WTC11 (cell line): ENCODE results near the gene C10orf95. TPM values are rescaled to one million over a fixed set of nuclear protein-coding genes. Genes with fewer than 3 reads are reported as not detected.

Source experiments
- ATAC-seq: fragments of 200-7000 bp; cut with Tn5 transposase; 2 replicates; pipeline ENCODE4 v1.10.0; 2021; ENCODE audit warnings: mild to moderate bottlenecking, moderate library complexity
- CTCF ChIA-PET: fragments of 300-600 bp; sonication (Branson Sonifier 250); formaldehyde crosslinking; loops from one replicate; lab custom pipeline; 2021; ENCODE audit warnings: antibody characterized with exemption; lab: Charles Lee
- POLR2A ChIA-PET: fragments of 350-600 bp; sonication (Branson Sonifier 250); formaldehyde crosslinking; loops from one replicate; lab custom pipeline; 2021; ENCODE audit warnings: antibody characterized with exemption; lab: Charles Lee
- DNase-seq: peaks from one replicate; pipeline ENCODE4 v3.0.0; 2021; ENCODE audit warnings: low spot score
- H3K27ac Mint-ChIP-seq: 2 replicates; pipeline ENCODE4 v1.8.0; 2021; ENCODE audit warnings: mixed read lengths
- H3K27me3 Mint-ChIP-seq: 2 replicates; pipeline ENCODE4 v1.8.0; 2021; ENCODE audit warnings: low read depth, mild to moderate bottlenecking, moderate library complexity, mixed read lengths
- H3K36me3 Mint-ChIP-seq: 2 replicates; pipeline ENCODE4 v1.8.0; 2021; ENCODE audit warnings: mixed read lengths
- H3K4me1 Mint-ChIP-seq: 2 replicates; pipeline ENCODE4 v1.8.0; 2022; ENCODE audit warnings: mixed read lengths
- H3K4me3 Mint-ChIP-seq: 2 replicates; pipeline ENCODE4 v1.8.0; 2021; ENCODE audit warnings: mild to moderate bottlenecking, moderate library complexity, mixed read lengths
- H3K9me3 Mint-ChIP-seq: 2 replicates; pipeline ENCODE4 v1.8.0; 2021; ENCODE audit warnings: mixed read lengths
- AFF4 ChIP-seq: sonication (generic); formaldehyde crosslinking; IDR thresholded peaks from 2 replicates; pipeline ENCODE4 v1.8.1; 2023; ENCODE audit warnings: mild to moderate bottlenecking, missing genetic modification reagents, borderline replicate concordance
- ATF1 ChIP-seq: sonication (generic); formaldehyde crosslinking; IDR thresholded peaks from 2 replicates; pipeline ENCODE4 v1.8.1; 2023; ENCODE audit warnings: mild to moderate bottlenecking, moderate library complexity, missing genetic modification reagents
- ATF2 ChIP-seq: sonication (generic); formaldehyde crosslinking; IDR thresholded peaks from 2 replicates; pipeline ENCODE4 v1.8.1; 2022; ENCODE audit warnings: low read depth, missing genetic modification reagents, borderline replicate concordance
- ATF3 ChIP-seq: sonication (generic); formaldehyde crosslinking; conservative IDR thresholded peaks from 2 replicates; pipeline ENCODE4 v1.8.1; 2022; ENCODE audit warnings: mild to moderate bottlenecking, missing genetic modification reagents
- CREM ChIP-seq: sonication (generic); formaldehyde crosslinking; IDR thresholded peaks from 2 replicates; pipeline ENCODE4 v1.8.1; 2022; ENCODE audit warnings: mild to moderate bottlenecking, missing genetic modification reagents, moderate library complexity
- CTCF ChIP-seq: fragments of 200-600 bp; IDR thresholded peaks from 2 replicates; pipeline ENCODE4 v1.8.0; 2022; ENCODE audit warnings: antibody characterized with exemption
- FOXJ3 ChIP-seq: sonication (generic); formaldehyde crosslinking; IDR thresholded peaks from 2 replicates; pipeline ENCODE4 v1.9.0; 2021; ENCODE audit warnings: missing genetic modification reagents, mild to moderate bottlenecking, borderline replicate concordance
- GTF2I ChIP-seq: fragments of 250-450 bp; sonication (Bioruptor Pico); conservative IDR thresholded peaks from 2 replicates; pipeline ENCODE4 v1.4.0; 2021; ENCODE audit warnings: mild to moderate bottlenecking
- MXD4 ChIP-seq: fragments of 250-450 bp; sonication (Bioruptor Pico); IDR thresholded peaks from 2 replicates; pipeline ENCODE4 v1.8.0; 2021; ENCODE audit warnings: mild to moderate bottlenecking, moderate library complexity, borderline replicate concordance
- NFATC4 ChIP-seq: fragments of 250-450 bp; sonication (Bioruptor Pico); IDR thresholded peaks from 2 replicates; pipeline ENCODE4 v1.9.0; 2021; ENCODE audit warnings: mild to moderate bottlenecking
- NR2C2 ChIP-seq: sonication (generic); formaldehyde crosslinking; IDR thresholded peaks from 2 replicates; pipeline ENCODE4 v1.8.0; 2022; ENCODE audit warnings: mild to moderate bottlenecking, missing genetic modification reagents
- NR3C1 ChIP-seq: sonication (generic); formaldehyde crosslinking; conservative IDR thresholded peaks from 2 replicates; pipeline ENCODE4 v1.8.1; 2023; ENCODE audit warnings: low read depth, mild to moderate bottlenecking, missing genetic modification reagents
- PREB ChIP-seq: sonication (generic); formaldehyde crosslinking; IDR thresholded peaks from 2 replicates; pipeline ENCODE4 v1.8.1; 2022; ENCODE audit warnings: mild to moderate bottlenecking, missing genetic modification reagents, moderate library complexity, borderline replicate concordance
- PRRX2 ChIP-seq: fragments of 250-450 bp; sonication (Bioruptor Pico); IDR thresholded peaks from 2 replicates; pipeline ENCODE4 v1.8.0; 2021; ENCODE audit warnings: mild to moderate bottlenecking
- RELA ChIP-seq: sonication (generic); formaldehyde crosslinking; IDR thresholded peaks from 2 replicates; pipeline ENCODE4 v1.8.1; 2022; ENCODE audit warnings: missing genetic modification reagents, mild to moderate bottlenecking, borderline replicate concordance
- SMAD3 ChIP-seq: sonication (generic); formaldehyde crosslinking; IDR thresholded peaks from 2 replicates; pipeline ENCODE4 v1.8.0; 2022; ENCODE audit warnings: missing genetic modification reagents, mild to moderate bottlenecking, borderline replicate concordance
- SMAD4 ChIP-seq: sonication (generic); formaldehyde crosslinking; IDR thresholded peaks from 2 replicates; pipeline ENCODE4 v1.8.0; 2022; ENCODE audit warnings: mild to moderate bottlenecking, missing genetic modification reagents
- TEAD1 ChIP-seq: sonication (generic); formaldehyde crosslinking; IDR thresholded peaks from 2 replicates; pipeline ENCODE4 v1.8.0; 2022; ENCODE audit warnings: mild to moderate bottlenecking, missing genetic modification reagents
- ZNF121 ChIP-seq: sonication (generic); formaldehyde crosslinking; IDR thresholded peaks from 2 replicates; pipeline ENCODE4 v1.8.0; 2023; ENCODE audit warnings: missing genetic modification reagents
- ZNF232 ChIP-seq: sonication (generic); formaldehyde crosslinking; IDR thresholded peaks from 2 replicates; pipeline ENCODE4 v1.8.0; 2022; ENCODE audit warnings: mild to moderate bottlenecking, missing genetic modification reagents
- ZNF281 ChIP-seq: sonication (generic); formaldehyde crosslinking; IDR thresholded peaks from 2 replicates; pipeline ENCODE4 v1.8.0; 2023; ENCODE audit warnings: mild to moderate bottlenecking, missing genetic modification reagents
- ZNF317 ChIP-seq: sonication (generic); formaldehyde crosslinking; IDR thresholded peaks from 2 replicates; pipeline ENCODE4 v1.8.1; 2023; ENCODE audit warnings: low read depth, mild to moderate bottlenecking, moderate library complexity, missing genetic modification reagents, borderline replicate concordance
- ZNF396 ChIP-seq: fragments of 250-450 bp; sonication (Bioruptor Pico); IDR thresholded peaks from 2 replicates; pipeline ENCODE4 v1.8.0; 2021; ENCODE audit warnings: mild to moderate bottlenecking, moderate library complexity, borderline replicate concordance
- ZNF416 ChIP-seq: fragments of 250-450 bp; sonication (Bioruptor Pico); IDR thresholded peaks from 2 replicates; pipeline ENCODE4 v1.9.0; 2021; ENCODE audit warnings: mild to moderate bottlenecking, inconsistent platforms
- ZNF671 ChIP-seq: fragments of 250-450 bp; sonication (Bioruptor Pico); IDR thresholded peaks from 2 replicates; pipeline ENCODE4 v1.8.0; 2021; ENCODE audit warnings: mild to moderate bottlenecking
- total RNA-seq: library from RNA; stranded (reverse); gene quantifications from 3 replicates; pipeline ENCODE4 v1.2.3, GENCODE V29; 2021

Gene C10orf95
- total RNA-seq, 1 experiment from 2014 or later, result 0.96 TPM

- no peaks in the 10 kb centered on the region for H3K36me3 Mint-ChIP-seq
- CTCF ChIA-PET, result interaction anchor here (0.8 to 4.8 kb wide), 10 partner anchors 11 to 174 kb away, joined by 3 to 68 read pairs (median 13); partner anchors contain the start of genes C10orf95, CUEDC2, FBXL15 and NFKB2
- H3K4me1 Mint-ChIP-seq, result peaks cover 12% of the 10 kb centered on the region
- POLR2A ChIA-PET, result no interaction called here
- peaks cover 44% of the 10 kb centered on the region for H3K27me3 Mint-ChIP-seq
- no peak overlapping the region for H3K27ac Mint-ChIP-seq
- no peak for TF ChIP-seq ZNF232
- no peak for TF ChIP-seq ZNF281 (CRISPR knock-in tag)
- TF ChIP-seq AFF4 (CRISPR knock-in tag), result no peak
- no peak for TF ChIP-seq RELA (CRISPR knock-in tag)
- TF ChIP-seq ATF2 (CRISPR knock-in tag), result no peak
- TF ChIP-seq ZNF396, result no peak
- TF ChIP-seq SMAD3 (CRISPR knock-in tag), result no peak
- no peak for TF ChIP-seq FOXJ3 (CRISPR knock-in tag)
- TF ChIP-seq ZNF317 (CRISPR knock-in tag), result no peak
- no peak for TF ChIP-seq ZNF671 (CRISPR knock-in tag)
- TF ChIP-seq NFATC4 (CRISPR knock-in tag), result no peak
- TF ChIP-seq PRRX2 (CRISPR knock-in tag), result no peak
- no peak for TF ChIP-seq SMAD4 (CRISPR knock-in tag)
- TF ChIP-seq TEAD1 (CRISPR knock-in tag), result no peak
- no peak for TF ChIP-seq ZNF121 (CRISPR knock-in tag)
- ATAC-seq, result no peak
- no peaks in the 10 kb centered on the region for H3K9me3 Mint-ChIP-seq
- H3K4me3 Mint-ChIP-seq, result no peak overlapping the region
- no peak for DNase-seq
Measured at GRCh38 chr10:102405108-102405571, 46.2 kb downstream of the C10orf95 start.

- POLR2A ChIA-PET, result interaction anchor here (1.2 kb wide), 1 partner anchor 57 kb away, joined by 3 read pairs; no protein-coding TSS in a partner anchor
- CTCF ChIA-PET, result interaction anchor here (0.8 to 4.8 kb wide), 23 partner anchors 9 to 298 kb away, joined by 3 to 68 read pairs (median 9); partner anchors contain the start of genes ACTR1A, C10orf95, CUEDC2 and FBXL15
- TF ChIP-seq NR2C2, result no peak
- TF ChIP-seq ATF1 (CRISPR knock-in tag), result no peak
- TF ChIP-seq NR3C1 (CRISPR knock-in tag), result no peak
- TF ChIP-seq GTF2I (CRISPR knock-in tag), result no peak
- TF ChIP-seq CTCF, result no peak
- no peak for TF ChIP-seq CREM (CRISPR knock-in tag)
- no peak for TF ChIP-seq PREB
- no peak for TF ChIP-seq ATF3 (CRISPR knock-in tag)
- no peak for TF ChIP-seq MXD4 (CRISPR knock-in tag)
- TF ChIP-seq ZNF416 (CRISPR knock-in tag), result no peak
Measured at GRCh38 chr10:102404361-102405107, 46.8 kb downstream of the C10orf95 start.

More at GRCh38 chr10:102404361-102405107, 46.8 kb downstream of the C10orf95 start:
- peaks cover 43% of the 10 kb centered on the region for H3K27me3 Mint-ChIP-seq
- no peak overlapping the region for H3K4me3 Mint-ChIP-seq
- ATAC-seq, result no peak
- DNase-seq, result no peak
- no peak overlapping the region for H3K27ac Mint-ChIP-seq
- peaks cover 9% of the 10 kb centered on the region for H3K4me1 Mint-ChIP-seq
- H3K36me3 Mint-ChIP-seq, result no peaks in the 10 kb centered on the region
- no peaks in the 10 kb centered on the region for H3K9me3 Mint-ChIP-seq
